Upper lobe of left lung (tissue), 4 donors: ENCODE data around the gene THRA.

Experiments used
- CTCF ChIP-seq, 6 experiments: fragments of 450-650 bp in 4 of 6; fragments of 200-600 bp in 2 of 6; sonication (generic) in 2 of 6; IDR thresholded peaks; one replicate each; pipeline ENCODE4 v1.5.1; 2016 to 2019; ENCODE audit warnings: antibody characterized with exemption in 6 of 6
- EP300 ChIP-seq, 4 donors: sonication (generic); formaldehyde crosslinking; IDR thresholded peaks; one replicate each; pipeline ENCODE4 v1.5.1; 2017; ENCODE audit warnings: antibody characterized with exemption in 4 of 4, control low read depth in 2 of 4
- POLR2A ChIP-seq, 4 donors: fragments of 450-650 bp; IDR thresholded peaks; one replicate each; pipeline ENCODE4 v1.5.1; 2016 to 2017; ENCODE audit warnings: antibody characterized with exemption in 4 of 4, mild to moderate bottlenecking in 2 of 4
- POLR2AphosphoS5 ChIP-seq, 2 donors: sonication (generic); formaldehyde crosslinking; IDR thresholded peaks; one replicate each; pipeline ENCODE4 v1.5.1; 2017; ENCODE audit warnings: antibody characterized with exemption in 2 of 2

GRCh38 chr17:40032322-40033320 lies 30.1 kb upstream of the THRA start:
- no peak for TF ChIP-seq CTCF (IDR thresholded peaks at IDR 0.05)
- TF ChIP-seq EP300 (IDR thresholded peaks at IDR 0.05) = no peak
- TF ChIP-seq POLR2A (IDR thresholded peaks at IDR 0.05) = no peak
- TF ChIP-seq POLR2AphosphoS5 (IDR thresholded peaks at IDR 0.05) = no peak
